Measurements from ENCODE around the gene NTRK3.

Gene NTRK3

GRCh38 chr15:87961851-87962420 is 294.6 kb downstream of the NTRK3 start:
- H3K27me3 ChIP-seq (ENCODE audit: insufficient read depth, low read length, poor library complexity, severe bottlenecking): no peaks in the 10 kb centered on the region
- peaks cover 11% of the 10 kb centered on the region for H3K4me1 ChIP-seq (ENCODE audit: insufficient read depth, low read length, poor library complexity, severe bottlenecking)
- H3K9ac ChIP-seq (ENCODE audit: low read depth, low read length, poor library complexity, severe bottlenecking): no peak overlapping the region
- H3K4me3 ChIP-seq (ENCODE audit: low read length, poor library complexity, severe bottlenecking): no peak overlapping the region
- no peak for TF ChIP-seq CTCF (conservative IDR thresholded peaks at IDR 0.05; ENCODE audit: low read length)
- TF ChIP-seq EZH2phosphoT487 (IDR thresholded peaks at IDR 0.05; ENCODE audit: borderline replicate concordance): no peak
- H4K20me1 ChIP-seq (ENCODE audit: insufficient read depth, low read length, poor library complexity, severe bottlenecking): no peaks in the 10 kb centered on the region
- peak overlapping the region; percentile 6 for H3K4me2 ChIP-seq (ENCODE audit: low read depth, low read length, poor library complexity, severe bottlenecking)
- no peaks in the 10 kb centered on the region for H3K9me3 ChIP-seq (ENCODE audit: insufficient read depth, low read depth, low read length)
- no peaks in the 10 kb centered on the region for H3K79me2 ChIP-seq (ENCODE audit: insufficient read depth, low read length)
- no peak overlapping the region for H2AFZ ChIP-seq (ENCODE audit: low read length)
- no peaks in the 10 kb centered on the region for H3F3A ChIP-seq (ENCODE audit: low read depth)
- H3K36me3 ChIP-seq (ENCODE audit: insufficient read depth, low read length): no peaks in the 10 kb centered on the region
- H3K9me2 ChIP-seq (replicated peaks; ENCODE audit: low read depth, low read length): no peaks in the 10 kb centered on the region

GRCh38 chr15:87959662-87960061 is 296.9 kb downstream of the NTRK3 start:
- Histone ChIP-seq H3K36me3 (ENCODE audit: insufficient read depth, low read length) (no peaks in the 10 kb centered on the region), H4K20me1 (ENCODE audit: insufficient read depth, low read length, poor library complexity, severe bottlenecking) (no peaks in the 10 kb centered on the region), H3K4me1 (ENCODE audit: insufficient read depth, low read length, poor library complexity, severe bottlenecking) (peaks cover 11% of the 10 kb centered on the region), H3K4me2 (ENCODE audit: low read depth, low read length, poor library complexity, severe bottlenecking) (no peak overlapping the region), H2AFZ (ENCODE audit: low read length) (no peak overlapping the region), H3K9ac (ENCODE audit: low read depth, low read length, poor library complexity, severe bottlenecking) (no peak overlapping the region), H3K27me3 (ENCODE audit: insufficient read depth, low read length, poor library complexity, severe bottlenecking) (no peaks in the 10 kb centered on the region), H3K79me2 (ENCODE audit: insufficient read depth, low read length) (no peaks in the 10 kb centered on the region), H3K9me2 (replicated peaks; ENCODE audit: low read depth, low read length) (no peaks in the 10 kb centered on the region), H3K9me3 (ENCODE audit: insufficient read depth, low read depth, low read length) (no peaks in the 10 kb centered on the region), H3F3A (ENCODE audit: low read depth) (no peaks in the 10 kb centered on the region), H3K4me3 (ENCODE audit: low read length, poor library complexity, severe bottlenecking) (no peak overlapping the region)
- no peak for TF ChIP-seq CTCF (conservative IDR thresholded peaks at IDR 0.05; ENCODE audit: low read length)
- TF ChIP-seq EZH2phosphoT487 (IDR thresholded peaks at IDR 0.05; ENCODE audit: borderline replicate concordance): no peak

GRCh38 chr15:87959080-87959479 is 297.5 kb downstream of the NTRK3 start:
- Histone ChIP-seq H3F3A (ENCODE audit: low read depth) (no peaks in the 10 kb centered on the region), H3K4me2 (ENCODE audit: low read depth, low read length, poor library complexity, severe bottlenecking) (no peak overlapping the region), H3K9me3 (ENCODE audit: insufficient read depth, low read depth, low read length) (no peaks in the 10 kb centered on the region), H3K27me3 (ENCODE audit: insufficient read depth, low read length, poor library complexity, severe bottlenecking) (no peaks in the 10 kb centered on the region), H3K9ac (ENCODE audit: low read depth, low read length, poor library complexity, severe bottlenecking) (no peak overlapping the region), H2AFZ (ENCODE audit: low read length) (no peak overlapping the region), H3K36me3 (ENCODE audit: insufficient read depth, low read length) (no peaks in the 10 kb centered on the region), H3K9me2 (replicated peaks; ENCODE audit: low read depth, low read length) (no peaks in the 10 kb centered on the region), H3K4me1 (ENCODE audit: insufficient read depth, low read length, poor library complexity, severe bottlenecking) (peaks cover 11% of the 10 kb centered on the region), H3K4me3 (ENCODE audit: low read length, poor library complexity, severe bottlenecking) (no peak overlapping the region), H4K20me1 (ENCODE audit: insufficient read depth, low read length, poor library complexity, severe bottlenecking) (no peaks in the 10 kb centered on the region), H3K79me2 (ENCODE audit: insufficient read depth, low read length) (no peaks in the 10 kb centered on the region)
- no peak for TF ChIP-seq CTCF (conservative IDR thresholded peaks at IDR 0.05; ENCODE audit: low read length)
- no peak for TF ChIP-seq EZH2phosphoT487 (IDR thresholded peaks at IDR 0.05; ENCODE audit: borderline replicate concordance)

Data from Loucy (cell line).